Spinal cord (tissue), 10 donors: ENCODE results near the gene ELL. TPM values are rescaled to one million over a fixed set of nuclear protein-coding genes. Genes with fewer than 3 reads are reported as not detected.
A peak's percentile ranks its signal among the peaks of the same experiment; 100 is the strongest.

Experiments
- DNase-seq, 6 donors: peaks; one replicate each; pipeline versions ENCODE4 v3.0.0 to v3.0.0-alpha.2; 2013 to 2015; ENCODE audit warnings: low spot score in 6 of 6, low read depth in 4 of 6
- H3K27ac ChIP-seq: one replicate; pipeline ENCODE4 v1.5.1; 2013; ENCODE audit warnings: low read depth, low read length, control low read depth
- H3K27me3 ChIP-seq: one replicate; pipeline ENCODE4 v1.6.1; 2013; ENCODE audit warnings: low read length; ENCODE audit not compliant: control insufficient read depth, insufficient read depth
- H3K36me3 ChIP-seq: one replicate; pipeline ENCODE4 v1.6.1; 2013; ENCODE audit warnings: low read length; ENCODE audit not compliant: control insufficient read depth, insufficient read depth
- H3K4me1 ChIP-seq: one replicate; pipeline ENCODE4 v1.6.1; 2013; ENCODE audit warnings: low read length; ENCODE audit not compliant: control insufficient read depth, insufficient read depth
- H3K4me3 ChIP-seq: one replicate; pipeline ENCODE4 v1.5.1; 2013; ENCODE audit warnings: low read depth, low read length, control low read depth
- H3K9me3 ChIP-seq: one replicate; pipeline ENCODE4 v1.6.1; 2013; ENCODE audit warnings: low read length; ENCODE audit not compliant: control insufficient read depth, insufficient read depth
- WGBS: methylation state at CpG from one replicate; pipeline ENCODE4 v1.1.5; 2013; ENCODE audit warnings: missing lambda C conversion rate; ENCODE audit not compliant: insufficient coverage; 5-methylcytosine and 5-hydroxymethylcytosine counted together
- polyA plus RNA-seq, 2 donors: library from polyadenylated mRNA; unstranded; fragments of 120-200 nt; gene quantifications; one replicate each; pipeline ENCODE4 v1.2.1, GENCODE V29; 2013; ENCODE audit not compliant: insufficient read length in 2 of 2
- total RNA-seq, 2 donors: library from RNA; depleted of rRNA in 1 of 2; stranded (reverse); fragments of 120-200 nt in 1 of 2; fragments of >200 nt in 1 of 2; gene quantifications; one replicate each; pipeline versions ENCODE4 v1.2.3 to v1.2.4, GENCODE V29; 2013 to 2014
- donor health status: healthy.

Gene ELL
- total and polyA plus RNA-seq, 4 donors = 7.4 to 11.6 (median 8.9) TPM

DNA sequence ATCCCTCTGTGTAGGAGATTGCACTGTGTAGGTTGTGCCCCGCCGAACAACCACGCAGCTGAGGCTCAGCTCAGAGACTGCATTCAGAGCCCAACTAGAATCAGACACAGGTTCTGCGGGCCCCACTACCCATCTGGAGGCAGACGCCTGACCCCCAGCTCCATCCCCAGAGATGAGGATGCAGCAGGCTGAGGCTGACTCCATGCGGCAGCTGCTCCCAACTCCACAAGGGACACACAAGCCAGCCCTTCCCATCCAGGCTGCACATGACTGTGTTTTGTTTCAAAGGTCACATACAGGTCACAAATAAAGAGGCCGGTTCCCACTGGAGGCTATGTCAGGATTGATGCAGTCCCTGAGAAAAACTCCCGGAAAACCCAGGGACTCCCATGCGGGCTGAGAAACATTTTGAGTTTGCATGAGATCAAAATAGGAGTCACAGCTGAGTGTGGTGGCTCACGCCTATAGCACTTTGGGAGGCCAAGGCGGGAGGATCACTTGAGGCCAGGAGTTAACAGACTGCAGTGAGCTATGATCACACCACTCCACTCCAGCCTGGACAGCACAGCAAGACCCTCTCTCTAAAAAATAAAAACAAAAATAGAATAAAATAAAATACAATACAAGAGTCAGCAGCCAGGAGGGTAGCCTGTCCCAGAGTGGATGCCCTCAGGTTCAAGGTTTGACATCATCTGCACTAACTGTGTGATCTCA is 14.0 kb downstream of the ELL start:
- H3K4me3 ChIP-seq = no peak overlapping the region
- WGBS = 48% methylated on average over 9 of the region's 11 CpGs
- H3K9me3 ChIP-seq = no peaks in the 10 kb centered on the region
- H3K27me3 ChIP-seq = no peaks in the 10 kb centered on the region
- H3K36me3 ChIP-seq = peaks cover 14% of the 10 kb centered on the region
- H3K4me1 ChIP-seq = peaks cover 59% of the 10 kb centered on the region
- DNase-seq = peak in 1 of 6 donors; percentile 38
- H3K27ac ChIP-seq = peak overlapping the region; percentile 25

GRCh38 chr19:18507021-18507726 is 14.7 kb downstream of the ELL start:
- no peaks in the 10 kb centered on the region for H3K27me3 ChIP-seq
- no peak overlapping the region for H3K4me3 ChIP-seq
- H3K27ac ChIP-seq = peak overlapping the region; percentile 25
- 60% methylated on average over 4 of the region's 9 CpGs for WGBS
- H3K36me3 ChIP-seq = peaks cover 18% of the 10 kb centered on the region
- no peaks in the 10 kb centered on the region for H3K9me3 ChIP-seq
- H3K4me1 ChIP-seq = peaks cover 66% of the 10 kb centered on the region
- no peak for DNase-seq

GRCh38 chr19:18506101-18506930 is 15.6 kb downstream of the ELL start:
- WGBS = 85% methylated on average over 16 of the region's 19 CpGs
- no peak overlapping the region for H3K27ac ChIP-seq

GRCh38 chr19:18504886-18505610 is 16.8 kb downstream of the ELL start:
- 79% methylated on average over 6 of the region's 8 CpGs for WGBS
- Histone ChIP-seq H3K27ac (no peak overlapping the region), H3K4me3 (no peak overlapping the region), H3K4me1 (peaks cover 88% of the 10 kb centered on the region), H3K9me3 (no peaks in the 10 kb centered on the region), H3K36me3 (peaks cover 27% of the 10 kb centered on the region), H3K27me3 (no peaks in the 10 kb centered on the region)
- no peak for DNase-seq

More at GRCh38 chr19:18506101-18506930, 15.6 kb downstream of the ELL start:
- Histone ChIP-seq H3K4me3 (no peak overlapping the region), H3K9me3 (no peaks in the 10 kb centered on the region), H3K27me3 (no peaks in the 10 kb centered on the region), H3K4me1 (peaks cover 75% of the 10 kb centered on the region), H3K36me3 (peaks cover 25% of the 10 kb centered on the region)
- no peak for DNase-seq

- WGBS = 59% methylated on average over 16 of the region's 20 CpGs
- Histone ChIP-seq H3K36me3 (peaks cover 27% of the 10 kb centered on the region), H3K4me1 (peaks cover 96% of the 10 kb centered on the region), H3K4me3 (no peak overlapping the region), H3K9me3 (no peaks in the 10 kb centered on the region), H3K27ac (no peak overlapping the region), H3K27me3 (no peaks in the 10 kb centered on the region)
- peak in 1 of 6 donors; percentile 67 for DNase-seq
Measured at GRCh38 chr19:18503971-18504885, 17.6 kb downstream of the ELL start.

DNA sequence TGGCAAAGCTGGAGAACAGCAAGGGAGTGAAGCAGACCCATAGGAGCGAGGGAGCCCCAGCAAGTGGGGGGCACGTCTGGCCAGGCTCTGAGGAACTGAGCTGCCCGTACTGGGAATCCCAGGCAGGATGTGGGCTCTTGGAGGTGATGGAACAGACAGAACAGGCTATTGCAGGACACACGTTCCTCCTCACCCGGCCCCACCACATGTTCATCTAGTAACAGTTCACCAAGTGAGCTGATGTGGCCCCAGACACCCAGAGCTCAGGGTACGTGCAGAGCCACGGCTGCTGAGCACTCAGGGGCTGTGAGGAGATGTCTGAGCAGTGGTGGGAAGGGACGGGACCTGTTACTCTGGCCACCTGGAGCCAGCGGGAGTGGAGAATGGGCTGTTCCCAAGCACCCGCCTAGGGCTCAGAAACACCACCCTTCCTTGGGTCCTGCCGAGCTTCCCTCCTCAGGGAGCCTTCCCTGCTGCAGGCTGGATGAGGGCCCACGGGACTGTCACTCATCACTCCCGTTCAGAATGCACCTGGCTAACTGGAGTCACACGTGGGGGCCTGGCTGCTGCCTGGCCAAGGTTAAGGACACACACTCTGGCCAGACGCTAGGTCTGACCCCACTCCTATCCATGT is 18.4 kb downstream of the ELL start:
- Histone ChIP-seq H3K27me3 (no peaks in the 10 kb centered on the region), H3K9me3 (no peaks in the 10 kb centered on the region), H3K4me1 (peaks cover 97% of the 10 kb centered on the region), H3K36me3 (peaks cover 27% of the 10 kb centered on the region), H3K27ac (no peak overlapping the region), H3K4me3 (no peak overlapping the region)
- DNase-seq = no peak
- WGBS = 78% methylated on average over 13 of the region's 15 CpGs

- Histone ChIP-seq H3K9me3 (no peaks in the 10 kb centered on the region), H3K4me3 (no peak overlapping the region), H3K27me3 (no peaks in the 10 kb centered on the region), H3K36me3 (peaks cover 27% of the 10 kb centered on the region), H3K27ac (no peak overlapping the region), H3K4me1 (peaks cover 98% of the 10 kb centered on the region)
- 67% methylated on average over 15 of the region's 17 CpGs for WGBS
- no peak for DNase-seq
Measured at GRCh38 chr19:18502638-18503294, 19.1 kb downstream of the ELL start.

DNA sequence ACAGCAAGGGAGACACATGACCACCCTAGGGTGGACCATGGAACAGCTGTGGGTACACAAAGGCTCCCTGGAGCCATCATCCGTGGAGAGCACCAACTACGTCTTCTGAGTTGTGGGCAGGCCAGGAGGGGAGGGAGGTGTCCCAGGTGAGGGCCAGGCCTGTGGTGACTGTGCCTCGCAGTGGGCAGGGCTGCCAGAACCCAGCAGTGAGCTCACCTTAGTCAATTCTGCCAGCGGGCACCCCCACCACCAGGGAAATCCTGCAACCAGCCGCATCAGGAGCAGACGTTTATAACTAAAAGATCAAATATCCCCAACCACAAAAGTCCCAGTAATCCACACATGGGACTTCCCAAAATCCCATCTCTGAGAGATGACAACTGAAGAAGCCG is 19.6 kb downstream of the ELL start:
- Histone ChIP-seq H3K36me3 (peaks cover 25% of the 10 kb centered on the region), H3K4me3 (no peak overlapping the region), H3K27me3 (no peaks in the 10 kb centered on the region), H3K27ac (peak overlapping the region; percentile 25), H3K9me3 (no peaks in the 10 kb centered on the region), H3K4me1 (peaks cover 92% of the 10 kb centered on the region)
- no peak for DNase-seq
- 88% methylated on average over 2 of the region's 7 CpGs for WGBS
